HepG2 (cell line): Measurements from ENCODE around the gene LRRC15. TPM values are rescaled to one million over a fixed set of nuclear protein-coding genes. Genes with fewer than 3 reads are reported as not detected.

Experiments used
- ATAC-seq: fragments of 200-7000 bp; cut with Tn5 transposase; 3 replicates; pipeline ENCODE4 v1.9.1; 2020; ENCODE audit warnings: mild to moderate bottlenecking, moderate library complexity
- BruUV-seq: library from RNA; stranded (reverse); fragments of 400-500 nt; replicated peaks from 2 replicates; lab custom pipeline; 2021; lab: Mats Ljungman, UMichigan
- CTCF ChIA-PET: fragments of 300-600 bp; formaldehyde crosslinking; extraction: SDS; loops from one replicate; lab custom pipeline; 2021; ENCODE audit warnings: low total read pairs, inconsistent platforms, low intra/inter-chr PET ratio; lab: Yijun Ruan, JAX
- POLR2A ChIA-PET: fragments of 350-600 bp; sonication (Branson Sonifier 250); formaldehyde crosslinking; loops from one replicate; lab custom pipeline; 2020; ENCODE audit warnings: antibody characterized with exemption, inconsistent platforms; lab: Yijun Ruan, JAX
- DNase-seq: peaks from one replicate; pipeline ENCODE4 v3.0.0-alpha.2; 2015; ENCODE audit warnings: low spot score
- FAIRE-seq: peaks from 3 replicates; lab custom pipeline; 2011; peaks lifted over from hg19 to GRCh38; lab: Jason Lieb, UNC
- H2AFZ ChIP-seq: one replicate; pipeline ENCODE4 v1.6.1; 2011; ENCODE audit warnings: low read length, inconsistent platforms
- H3K27ac ChIP-seq: fragments of 300-600 bp; 3 replicates; pipeline ENCODE4 v1.8.0; 2011; ENCODE audit warnings: mixed run types, mild to moderate bottlenecking, mixed read lengths, low read length, inconsistent platforms; ENCODE audit not compliant: insufficient read depth; ENCODE audit errors: extremely low read length
- H3K27me3 ChIP-seq, 2 experiments: fragments of 200-600 bp in 1 of 2; 2 replicates in 1 of 2; 3 replicates in 1 of 2; pipeline versions ENCODE4 v1.6.0 to v1.8.0; 2011; ENCODE audit warnings: low read length in 2 of 2, mild to moderate bottlenecking in 2 of 2, moderate library complexity in 2 of 2, inconsistent platforms in 1 of 2; ENCODE audit not compliant: insufficient read depth in 2 of 2, control insufficient read depth in 1 of 2
- H3K36me3 ChIP-seq, 2 experiments: fragments of 200-600 bp in 1 of 2; replicated peaks in 1 of 2; 2 replicates in 1 of 2; 3 replicates in 1 of 2; pipeline versions ENCODE4 v1.5.1 to v1.8.0; 2011; ENCODE audit warnings: low read length in 2 of 2, inconsistent platforms in 1 of 2; ENCODE audit not compliant: insufficient read depth in 2 of 2, control insufficient read depth in 1 of 2
- H3K4me1 ChIP-seq: 2 replicates; pipeline ENCODE4 v1.5.1; 2012; ENCODE audit warnings: low read length, inconsistent platforms; ENCODE audit not compliant: insufficient read depth
- H3K4me2 ChIP-seq: 2 replicates; pipeline ENCODE4 v1.6.0; 2011; ENCODE audit warnings: low read depth, low read length, inconsistent platforms
- H3K4me3 ChIP-seq, 3 experiments: fragments of 200-600 bp in 1 of 3; sonication (generic), shearing (Covaris generic) in 1 of 3; replicated peaks in 1 of 3; 2 replicates each; pipeline ENCODE4 v1.5.1; 2011 to 2016; ENCODE audit warnings: low read length in 3 of 3, inconsistent platforms in 2 of 3, low read depth in 2 of 3, mild to moderate bottlenecking in 2 of 3, control low read depth in 1 of 3, mixed read lengths in 1 of 3; ENCODE audit not compliant: insufficient read depth in 1 of 3
- H3K79me2 ChIP-seq: one replicate; pipeline ENCODE4 v1.6.1; 2011; ENCODE audit warnings: low read length, inconsistent platforms; ENCODE audit not compliant: insufficient read depth
- H3K9ac ChIP-seq: 2 replicates; pipeline ENCODE4 v1.6.0; 2011; ENCODE audit warnings: mild to moderate bottlenecking, low read depth, low read length, inconsistent platforms; ENCODE audit not compliant: insufficient read depth
- H3K9me3 ChIP-seq: 2 replicates; pipeline ENCODE4 v1.5.1; 2012; ENCODE audit warnings: mild to moderate bottlenecking, low read length
- H4K20me1 ChIP-seq: 2 replicates; pipeline ENCODE4 v1.6.0; 2011; ENCODE audit warnings: inconsistent platforms, mild to moderate bottlenecking, low read length, moderate library complexity; ENCODE audit not compliant: insufficient read depth
- GZF1 ChIP-seq: sonication (generic); formaldehyde crosslinking; IDR thresholded peaks from 2 replicates; pipeline ENCODE4 v1.5.1; 2020; ENCODE audit warnings: mild to moderate bottlenecking, missing genetic modification reagents
- HNRNPK ChIP-seq: fragments of 200-400 bp; formaldehyde crosslinking; IDR thresholded peaks from 2 replicates; pipeline ENCODE4 v1.6.1; 2018; ENCODE audit warnings: low read length, low read depth, moderate library complexity, mild to moderate bottlenecking; ENCODE audit not compliant: poor library complexity, severe bottlenecking
- MYPOP ChIP-seq: sonication (generic); formaldehyde crosslinking; IDR thresholded peaks from 2 replicates; pipeline ENCODE4 v1.8.1; 2023; ENCODE audit warnings: mild to moderate bottlenecking, moderate library complexity, missing genetic modification reagents
- PRPF4 ChIP-seq: fragments of 200-400 bp; formaldehyde crosslinking; IDR thresholded peaks from 2 replicates; pipeline ENCODE4 v1.6.1; 2016; ENCODE audit warnings: low read length, low read depth; ENCODE audit not compliant: poor library complexity, severe bottlenecking
- RNF2 ChIP-seq: fragments of 450-650 bp; conservative IDR thresholded peaks from 2 replicates; pipeline ENCODE4 v1.6.1; 2016; ENCODE audit warnings: low read depth
- ZNF160 ChIP-seq: sonication (generic); formaldehyde crosslinking; IDR thresholded peaks from 2 replicates; pipeline ENCODE4 v1.8.0; 2022; ENCODE audit warnings: mild to moderate bottlenecking, inconsistent platforms, missing genetic modification reagents
- ZNF367 ChIP-seq: sonication (generic); formaldehyde crosslinking; IDR thresholded peaks from 2 replicates; pipeline ENCODE4 v1.4.0; 2020; ENCODE audit warnings: missing genetic modification reagents, borderline replicate concordance
- ZNF704 ChIP-seq: sonication (generic); formaldehyde crosslinking; IDR thresholded peaks from 2 replicates; pipeline ENCODE4 v1.8.1; 2023; ENCODE audit warnings: mild to moderate bottlenecking, inconsistent platforms, moderate library complexity, missing genetic modification reagents, borderline replicate concordance
- WGBS: methylation state at CpG from one replicate; pipeline ENCODE4 v1.1.6; 2017; ENCODE audit warnings: low lambda C conversion rate; 5-methylcytosine and 5-hydroxymethylcytosine counted together
- in situ Hi-C: cut with HindIII; loops from 2 replicates; pipeline ENCODE4 v1.10.0; 2017; ENCODE audit warnings: low pct_unique_long_range_greater_than_20kb; ENCODE audit not compliant: extremely low pct_ligation_motif_present
- intact Hi-C: fragments of 100-400 bp; cut with micrococcal nuclease; formaldehyde crosslinking; loops from one replicate; pipeline ENCODE4 v1.10.0; 2022; ENCODE audit not compliant: unreplicated experiment
- polyA plus RNA-seq, 8 experiments: library from polyadenylated mRNA; depleted of rRNA in 3 of 8; stranded (reverse) in 7 of 8; unstranded in 1 of 8; fragments of >200 nt; fragmentation: Illumina TruSeq in 4 of 8; extraction: Trizol in 4 of 8; gene quantifications; 2 replicates each; pipeline versions ENCODE4 v1.2.1 to v1.2.3, GENCODE V29; 2011 to 2016; ENCODE audit warnings: low read depth in 4 of 8, missing spikeins in 1 of 8, mixed read lengths in 1 of 8; ENCODE audit not compliant: insufficient read depth in 1 of 8
- total RNA-seq, 5 experiments: library from RNA; depleted of rRNA; stranded (reverse); fragments of >200 nt; fragmentation: Illumina TruSeq; extraction: Trizol; gene quantifications; 2 replicates each; pipeline ENCODE4 v1.2.3, GENCODE V29; 2016; ENCODE audit warnings: low read depth in 1 of 5

LRRC15 gene
- total and polyA plus RNA-seq, 2 of the 13 experiments (the other 11 are each of a cell fraction or from before 2014, with no cell fraction given): not detected

DNA sequence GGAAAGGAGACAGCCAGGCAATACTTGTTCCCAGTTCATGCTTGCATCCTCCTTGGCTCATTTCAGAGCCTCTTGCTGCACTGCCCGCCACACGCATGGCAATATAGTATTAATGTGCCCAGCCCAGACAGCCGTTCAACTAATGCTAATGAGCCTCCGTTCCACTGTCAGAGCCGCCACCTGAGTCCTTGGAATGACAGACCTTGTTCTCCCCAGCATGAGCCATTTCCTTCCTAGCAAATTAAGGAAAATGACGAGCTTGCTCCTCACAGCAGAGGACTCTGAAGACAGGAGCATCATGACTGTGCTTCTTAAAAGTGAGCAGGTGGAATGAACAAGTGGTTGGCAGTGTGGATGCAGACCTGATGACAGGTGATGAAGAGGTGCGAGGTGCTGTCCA lies 10.8 kb upstream of the LRRC15 start (continued):
- no peak for TF ChIP-seq RNF2
- no peak for TF ChIP-seq ZNF704
- no peak for TF ChIP-seq GZF1
- TF ChIP-seq ZNF367 (CRISPR knock-in tag): no peak
- no peak for TF ChIP-seq MYPOP

- Histone ChIP-seq H3K9ac (no peak overlapping the region), H2AFZ (no peak overlapping the region), H3K36me3 (no peaks in the 10 kb centered on the region), H3K27ac (no peak overlapping the region), H4K20me1 (no peaks in the 10 kb centered on the region), H3K9me3 (no peaks in the 10 kb centered on the region), H3K79me2 (no peaks in the 10 kb centered on the region), H3K4me3 (no peak overlapping the region), H3K4me2 (no peak overlapping the region), H3K27me3 (peaks cover 11 to 72% of the 10 kb centered on the region in 2 experiments), H3K4me1 (no peaks in the 10 kb centered on the region)
- BruUV-seq: no TSS peak
- in situ Hi-C loops (no loop called here), intact Hi-C loops (no loop called here)
- CTCF ChIA-PET: no interaction called here
- ATAC-seq (no peak), DNase-seq (no peak), FAIRE-seq (no peak)
- TF ChIP-seq HNRNPK: no peak
- TF ChIP-seq ZNF160 (CRISPR knock-in tag): no peak
- no peak for TF ChIP-seq PRPF4
- POLR2A ChIA-PET: no interaction called here
- 63% methylated on average over 9 of the region's 9 CpGs for WGBS
Observed at GRCh38 chr3:194379651-194380050, 10.1 kb upstream of the LRRC15 start.
